H1 (cell line): Measurements from ENCODE around the gene ELOVL1. TPM values are rescaled to one million over a fixed set of nuclear protein-coding genes. Genes with fewer than 3 reads are reported as not detected.

Experiments
- CTCF ChIA-PET: fragments of 300-600 bp; sonication (Branson Sonifier 250); formaldehyde crosslinking; loops from one replicate; lab custom pipeline; 2021; ENCODE audit not compliant: partially characterized antibody; lab: Charles Lee
- POLR2A ChIA-PET: fragments of 300-600 bp; sonication (Branson Sonifier 250); formaldehyde crosslinking; loops from one replicate; lab custom pipeline; 2021; ENCODE audit warnings: inconsistent platforms; ENCODE audit not compliant: partially characterized antibody; lab: Charles Lee
- DNase-seq, 2 experiments: peaks; one replicate each; pipeline versions ENCODE4 v3.0.0 to v3.0.0-alpha.2; 2010 to 2022; ENCODE audit warnings: low spot score in 2 of 2, low read depth in 1 of 2, mixed read lengths in 1 of 2
- FAIRE-seq: peaks from 2 replicates; lab custom pipeline; 2011; peaks lifted over from hg19 to GRCh38; lab: Jason Lieb, UNC
- H2AFZ ChIP-seq: 2 replicates; pipeline ENCODE4 v1.8.1; 2012; ENCODE audit warnings: low read length, inconsistent platforms
- H2AK5ac ChIP-seq: 2 replicates; pipeline ENCODE4 v1.6.1; 2013; ENCODE audit warnings: low read depth, low read length
- H2BK120ac ChIP-seq: replicated peaks from 2 replicates; pipeline ENCODE3; 2013; ENCODE audit warnings: low read depth, low read length, inconsistent platforms
- H2BK12ac ChIP-seq: 2 replicates; pipeline ENCODE4 v1.6.1; 2013; ENCODE audit warnings: low read depth, low read length
- H2BK15ac ChIP-seq: 2 replicates; pipeline ENCODE4 v1.6.1; 2013; ENCODE audit warnings: low read length
- H2BK20ac ChIP-seq: 2 replicates; pipeline ENCODE4 v1.6.1; 2013; ENCODE audit warnings: low read length
- H2BK5ac ChIP-seq: 2 replicates; pipeline ENCODE4 v1.6.1; 2013; ENCODE audit warnings: low read depth, low read length
- H3K14ac ChIP-seq: 2 replicates; pipeline ENCODE4 v1.6.1; 2013; ENCODE audit warnings: inconsistent platforms; ENCODE audit not compliant: insufficient read length
- H3K18ac ChIP-seq: 2 replicates; pipeline ENCODE4 v1.6.1; 2013; ENCODE audit warnings: low read length; ENCODE audit errors: extremely low read depth
- H3K23ac ChIP-seq: 2 replicates; pipeline ENCODE4 v1.6.1; 2013; ENCODE audit warnings: inconsistent platforms; ENCODE audit not compliant: insufficient read length
- H3K23me2 ChIP-seq: 2 replicates; pipeline ENCODE4 v1.6.1; 2013; ENCODE audit warnings: low read depth, low read length
- H3K27ac ChIP-seq: 2 replicates; pipeline ENCODE4 v1.6.1; 2011; ENCODE audit warnings: low read depth, low read length, inconsistent platforms
- H3K27me3 ChIP-seq, 4 experiments: replicated peaks in 1 of 4; 1 replicate in 1 of 4; 2 replicates in 3 of 4; pipeline versions ENCODE4 v1.6.1 to v1.8.1; 2011 to 2013; ENCODE audit warnings: low read length in 3 of 4, mild to moderate bottlenecking in 3 of 4, inconsistent platforms in 2 of 4, mixed read lengths in 2 of 4, moderate library complexity in 1 of 4; ENCODE audit not compliant: control insufficient read depth in 3 of 4, insufficient read depth in 3 of 4; ENCODE audit errors: extremely low read depth in 1 of 4
- H3K36me3 ChIP-seq, 4 experiments: 2 replicates each; pipeline versions ENCODE4 v1.6.1 to v1.8.1; 2011 to 2013; ENCODE audit warnings: mild to moderate bottlenecking in 4 of 4, low read length in 3 of 4, moderate library complexity in 2 of 4, control low read depth in 1 of 4, inconsistent platforms in 1 of 4; ENCODE audit not compliant: insufficient read depth in 4 of 4, control insufficient read depth in 2 of 4
- H3K4ac ChIP-seq: replicated peaks from 2 replicates; pipeline ENCODE3; 2013; ENCODE audit warnings: low read length, low read depth, mixed read lengths, inconsistent platforms; ENCODE audit not compliant: insufficient read length
- H3K4me1 ChIP-seq, 4 experiments: replicated peaks in 1 of 4; 1 replicate in 1 of 4; 2 replicates in 3 of 4; pipeline versions ENCODE4 v1.6.1 to v1.8.1; 2011 to 2013; ENCODE audit warnings: low read length in 3 of 4, inconsistent platforms in 2 of 4, mixed read lengths in 1 of 4; ENCODE audit not compliant: insufficient read depth in 4 of 4, control insufficient read depth in 3 of 4
- H3K4me2 ChIP-seq, 2 experiments: 2 replicates each; pipeline versions ENCODE4 v1.6.1 to v1.8.1; 2011 to 2013; ENCODE audit warnings: low read depth in 2 of 2, low read length in 2 of 2, control low read depth in 1 of 2, inconsistent platforms in 1 of 2, mild to moderate bottlenecking in 1 of 2; ENCODE audit not compliant: insufficient read depth in 1 of 2
- H3K4me3 ChIP-seq, 4 experiments: fragments of 200-600, 300-600 bp in 1 of 4; sonication (generic), shearing (Covaris generic), sonication (Bioruptor Twin) in 1 of 4; 2 replicates each; pipeline versions ENCODE4 v1.5.1 to v1.8.1; 2011 to 2016; ENCODE audit warnings: low read length in 4 of 4, low read depth in 3 of 4, control low read depth in 2 of 4, inconsistent platforms in 2 of 4, mild to moderate bottlenecking in 2 of 4, mixed read lengths in 1 of 4, moderate library complexity in 1 of 4; ENCODE audit not compliant: insufficient read depth in 2 of 4; ENCODE audit errors: extremely low read depth in 1 of 4
- H3K56ac ChIP-seq: replicated peaks from 2 replicates; pipeline ENCODE3; 2013; ENCODE audit warnings: low read depth, mild to moderate bottlenecking, mixed read lengths, low read length, inconsistent platforms; ENCODE audit not compliant: insufficient read length
- H3K79me1 ChIP-seq: 2 replicates; pipeline ENCODE4 v1.6.1; 2013; ENCODE audit warnings: low read depth, low read length, control low read depth
- H3K79me2 ChIP-seq, 2 experiments: 2 replicates each; pipeline versions ENCODE4 v1.6.1 to v1.8.1; 2012 to 2013; ENCODE audit warnings: low read length in 2 of 2, mild to moderate bottlenecking in 2 of 2, inconsistent platforms in 1 of 2; ENCODE audit not compliant: insufficient read depth in 2 of 2, control insufficient read depth in 1 of 2
- H3K9ac ChIP-seq, 4 experiments: replicated peaks in 1 of 4; 1 replicate in 1 of 4; 2 replicates in 3 of 4; pipeline versions ENCODE4 v1.6.1 to v1.8.1; 2011 to 2013; ENCODE audit warnings: low read depth in 3 of 4, low read length in 3 of 4, control low read depth in 2 of 4, mild to moderate bottlenecking in 2 of 4, moderate library complexity in 2 of 4, inconsistent platforms in 1 of 4; ENCODE audit errors: extremely low read depth in 1 of 4
- H3K9me3 ChIP-seq, 2 experiments: 2 replicates each; pipeline versions ENCODE4 v1.6.1 to v1.8.1; 2012 to 2013; ENCODE audit warnings: mild to moderate bottlenecking in 2 of 2, moderate library complexity in 2 of 2, control low read depth in 1 of 2, inconsistent platforms in 1 of 2, low read depth in 1 of 2, low read length in 1 of 2, mixed read lengths in 1 of 2; ENCODE audit not compliant: insufficient read depth in 2 of 2
- H4K20me1 ChIP-seq, 2 experiments: replicated peaks in 1 of 2; 2 replicates each; pipeline versions ENCODE3 to v1.8.1; 2011 to 2013; ENCODE audit warnings: inconsistent platforms in 2 of 2, low read length in 2 of 2, mild to moderate bottlenecking in 1 of 2; ENCODE audit not compliant: insufficient read depth in 2 of 2, control insufficient read depth in 1 of 2
- H4K5ac ChIP-seq: 2 replicates; pipeline ENCODE4 v1.6.1; 2013; ENCODE audit warnings: low read length, low read depth, mixed read lengths, inconsistent platforms; ENCODE audit not compliant: insufficient read length
- H4K8ac ChIP-seq: 2 replicates; pipeline ENCODE4 v1.8.0; 2013; ENCODE audit warnings: mild to moderate bottlenecking, moderate library complexity, low read length, inconsistent platforms; ENCODE audit not compliant: insufficient read depth; ENCODE audit errors: extremely low read depth
- H4K91ac ChIP-seq: replicated peaks from 2 replicates; pipeline ENCODE3; 2013; ENCODE audit warnings: low read length, mixed read lengths, inconsistent platforms; ENCODE audit not compliant: insufficient read length
- RFX5 ChIP-seq: IDR thresholded peaks from 2 replicates; pipeline ENCODE4 v1.6.1; 2011; ENCODE audit warnings: low read depth, low read length, improper control_type of control experiment, borderline replicate concordance
- TAF1 ChIP-seq: IDR thresholded peaks from 2 replicates; pipeline ENCODE4 v1.6.1; 2011; ENCODE audit warnings: mild to moderate bottlenecking, low read depth, low read length
- WGBS, 2 experiments: shearing (Covaris generic) in 1 of 2; methylation state at CpG; one replicate each; pipeline versions ENCODE4 v1.1.6 to v1.1.7; 2013 to 2015; ENCODE audit warnings: low lambda C conversion rate in 2 of 2, mixed read lengths in 2 of 2, inconsistent platforms in 1 of 2, low coverage in 1 of 2, missing lambda C conversion rate in 1 of 2; ENCODE audit not compliant: insufficient replicate concordance in 2 of 2, insufficient coverage in 1 of 2, insufficient read length in 1 of 2; ENCODE audit errors: extremely low coverage in 1 of 2, missing lambda C conversion rate in 1 of 2; 5-methylcytosine and 5-hydroxymethylcytosine counted together
- polyA plus RNA-seq, 7 experiments: library from polyadenylated mRNA; depleted of rRNA in 3 of 7; stranded (reverse) in 5 of 7; unstranded in 2 of 7; fragments of >200 nt in 5 of 7; fragments of 200-250 nt in 2 of 7; gene quantifications; 1 replicate in 5 of 7; 2 replicates in 1 of 7; 4 replicates in 1 of 7; pipeline versions ENCODE4 v1.2.1 to v1.2.3, GENCODE V29; 2011 to 2013; ENCODE audit warnings: missing spikeins in 2 of 7, mixed read lengths in 2 of 7
- total RNA-seq: library from RNA; stranded (reverse); fragmentation: NEBNext Ultra II Directional; extraction: Animal tissue kit (Norgen Biotek cat#: 25700); gene quantifications from 2 replicates; pipeline ENCODE4 v1.2.1, GENCODE V29; 2021

ELOVL1 gene
- total and polyA plus RNA-seq, 2 of the 8 experiments (the other 6 are each of a cell fraction or from before 2014, with no cell fraction given): 28.5 to 68.1 TPM

DNA sequence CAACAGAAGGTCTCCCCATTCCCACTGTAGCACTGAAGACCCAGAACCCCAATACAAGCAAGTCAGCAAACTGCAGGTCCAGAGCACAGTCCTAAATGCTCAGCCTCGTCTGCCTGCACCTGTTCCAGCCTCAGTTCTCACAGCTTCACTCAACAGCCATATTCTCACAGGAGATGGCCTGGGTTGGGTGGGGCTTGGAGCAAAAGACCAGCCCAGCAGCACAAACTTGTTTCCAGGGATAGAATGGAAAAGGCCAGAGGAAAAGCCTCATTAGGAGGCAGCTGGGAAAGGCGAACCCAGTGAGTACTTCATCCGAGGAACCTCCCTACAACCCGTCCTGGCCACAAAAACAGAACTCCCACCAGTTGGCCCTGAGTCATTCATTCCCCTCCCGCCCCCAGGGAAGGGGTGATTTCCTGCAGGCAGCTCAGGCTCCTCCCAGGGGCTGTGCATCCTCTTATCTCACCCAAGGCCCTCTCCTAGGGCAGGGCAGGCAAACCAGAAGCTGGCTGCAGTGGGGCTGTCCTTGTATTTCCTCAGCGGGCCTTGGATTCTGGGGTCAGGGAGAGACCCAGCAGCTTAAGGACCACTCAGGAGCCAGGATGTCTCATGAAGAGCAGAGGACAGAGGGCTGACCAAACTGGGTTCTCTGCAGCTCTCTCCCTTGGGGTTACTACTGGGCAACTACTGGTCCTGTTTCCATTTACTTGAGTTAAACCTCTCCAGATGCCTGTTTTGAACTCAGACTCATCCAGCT lies 37.6 kb downstream of the ELOVL1 start:
- peak overlapping the region; percentile 2 for H3K4ac ChIP-seq
- H2BK5ac ChIP-seq: 0 out of 2 replicates have a peak overlapping the region, but pooled peaks have one; percentile 4
- no peak overlapping the region for H3K4me2 ChIP-seq
- H4K5ac ChIP-seq: peak overlapping the region; percentile 10
- H3K27ac ChIP-seq: no peak overlapping the region
- FAIRE-seq (no peak), DNase-seq (no peak)
- H2BK12ac ChIP-seq: no peak overlapping the region
- no peaks in the 10 kb centered on the region for H3K27me3 ChIP-seq
- H3K36me3 ChIP-seq: no peaks in the 10 kb centered on the region
- no peak overlapping the region for H2AK5ac ChIP-seq
- H3K23me2 ChIP-seq: no peaks in the 10 kb centered on the region
- H4K20me1 ChIP-seq: no peaks in the 10 kb centered on the region
- peaks cover 0 to 8% (median 3%) of the 10 kb centered on the region in 4 experiments; a peak in 3 of 7 replicates for H3K4me1 ChIP-seq
- no peak overlapping the region for H3K18ac ChIP-seq
- TF ChIP-seq RFX5 (no peak), TAF1 (0 out of 2 replicates have a peak, but pooled peaks have one; percentile 7)
- no peak overlapping the region for H3K23ac ChIP-seq
- 63% methylated on average over 6 of the region's 6 CpGs; no CpG with 5 or more reads in 1 of the 2 experiments for whole genome bisulfite sequencing, 2 experiments
- H3K56ac ChIP-seq: no peak overlapping the region
- H2BK15ac ChIP-seq: 0 out of 2 replicates have a peak overlapping the region, but pooled peaks have one; percentile 6
- no peak overlapping the region for H3K9ac ChIP-seq
- H2BK120ac ChIP-seq: no peak overlapping the region
- H3K79me2 ChIP-seq: no peaks in the 10 kb centered on the region
- H3K4me3 ChIP-seq: no peak overlapping the region
- H2BK20ac ChIP-seq: no peak overlapping the region
- peaks cover 0 to 10% of the 10 kb centered on the region in 2 experiments; a peak in 2 of 4 replicates for H3K9me3 ChIP-seq
- POLR2A ChIA-PET: interaction anchor here (0.9 to 2.8 kb wide), 6 partner anchors 10 to 60 kb away, joined by 3 to 12 read pairs (median 4); partner anchors contain the start of genes CDC20, ELOVL1 and TMEM125
- CTCF ChIA-PET: interaction anchor here (0.7 to 2.9 kb wide), 12 partner anchors 10 to 253 kb away, joined by 3 to 13 read pairs (median 3); partner anchors contain the start of genes C1orf210 and CDC20
- peak overlapping the region; percentile 22 for H4K91ac ChIP-seq
- H4K8ac ChIP-seq: no peak overlapping the region
- peak overlapping the region; percentile 56; the same call in 1 of the 2 replicates for H2AFZ ChIP-seq
- no peak overlapping the region for H3K14ac ChIP-seq
- H3K79me1 ChIP-seq: no peaks in the 10 kb centered on the region
